Measurements from ENCODE around the gene AMT.

GRCh38 chr3:49370585-49371290 lies 51.5 kb downstream of the AMT start:
- no peak for TF ChIP-seq CTCF (IDR thresholded peaks at IDR 0.05)
- no peak for TF ChIP-seq POLR2A (IDR thresholded peaks at IDR 0.05)

All from lower leg skin (tissue), 3 donors.